K562 (cell line): ENCODE measurements around the gene PPP1CA. TPM values are rescaled to one million over a fixed set of nuclear protein-coding genes. Genes with fewer than 3 reads are reported as not detected.

Experiments used
- ATAC-seq: fragments of 200-7000 bp; cut with Tn5 transposase; 3 replicates; pipeline ENCODE4 v1.9.1; 2020; ENCODE audit warnings: moderate library complexity
- BruUV-seq: library from RNA; stranded (reverse); fragments of 400-500 nt; replicated peaks from 2 replicates; lab custom pipeline; 2021; lab: Mats Ljungman, UMichigan
- CTCF ChIA-PET: fragments of 300-600 bp; formaldehyde crosslinking; extraction: SDS; loops from one replicate; lab custom pipeline; 2021; ENCODE audit warnings: low intra/inter-chr PET ratio; lab: Yijun Ruan, JAX
- POLR2A ChIA-PET: fragments of 300-600, 350-650 bp; sonication (Branson Sonifier 250); formaldehyde crosslinking; extraction: SDS; loops from one replicate; lab custom pipeline; 2021; ENCODE audit warnings: antibody characterized with exemption, inconsistent platforms; lab: Yijun Ruan, JAX
- DNase-seq, 4 experiments: peaks; one replicate each; pipeline versions ENCODE4 v3.0.0 to v3.0.0-alpha.2; 2011 to 2018; ENCODE audit warnings: low spot score in 3 of 4, mixed read lengths in 3 of 4; ENCODE audit errors: extremely low read depth in 1 of 4
- FAIRE-seq: peaks from 2 replicates; lab custom pipeline; 2011; peaks lifted over from hg19 to GRCh38; lab: Jason Lieb, UNC
- H2AFZ ChIP-seq: 2 replicates; pipeline ENCODE4 v1.6.0; 2011; ENCODE audit warnings: low read depth, low read length, control low read depth, inconsistent platforms
- H3K27ac ChIP-seq: fragments of 200-600 bp; 3 replicates; pipeline ENCODE4 v1.8.0; 2011; ENCODE audit warnings: low read depth, mild to moderate bottlenecking, control low read depth, inconsistent platforms, low read length, moderate library complexity, mixed read lengths; ENCODE audit errors: extremely low read depth
- H3K27me3 ChIP-seq, 2 experiments: fragments of 300-600 bp in 1 of 2; 2 replicates in 1 of 2; 3 replicates in 1 of 2; pipeline versions ENCODE4 v1.6.0 to v1.8.0; 2011; ENCODE audit warnings: inconsistent platforms in 2 of 2, low read length in 2 of 2, mild to moderate bottlenecking in 1 of 2, mixed read lengths in 1 of 2, moderate library complexity in 1 of 2; ENCODE audit not compliant: control insufficient read depth in 2 of 2, insufficient read depth in 2 of 2
- H3K36me3 ChIP-seq: fragments of 300-600 bp; 3 replicates; pipeline ENCODE4 v1.8.0; 2011; ENCODE audit warnings: mild to moderate bottlenecking, low read length, inconsistent platforms; ENCODE audit not compliant: control insufficient read depth, insufficient read depth
- H3K4me1 ChIP-seq, 2 experiments: fragments of 200-600 bp in 1 of 2; replicated peaks in 1 of 2; 2 replicates in 1 of 2; 3 replicates in 1 of 2; pipeline versions ENCODE4 v1.5.1 to v1.8.0; 2011; ENCODE audit warnings: inconsistent platforms in 2 of 2, low read length in 2 of 2, mild to moderate bottlenecking in 1 of 2, mixed read lengths in 1 of 2, moderate library complexity in 1 of 2; ENCODE audit not compliant: control insufficient read depth in 2 of 2, insufficient read depth in 2 of 2
- H3K4me2 ChIP-seq: 2 replicates; pipeline ENCODE4 v1.6.1; 2011; ENCODE audit warnings: low read length, control low read depth, inconsistent platforms, mixed read lengths; ENCODE audit not compliant: insufficient read depth
- H3K4me3 ChIP-seq: fragments of 200-600 bp; sonication (generic), shearing (Covaris generic); 2 replicates; pipeline ENCODE4 v1.5.1; 2016; ENCODE audit warnings: control low read depth, inconsistent platforms
- H3K79me2 ChIP-seq: fragments of 200-600 bp; 3 replicates; pipeline ENCODE4 v1.8.0; 2011; ENCODE audit warnings: low read length, inconsistent platforms; ENCODE audit not compliant: control insufficient read depth, insufficient read depth
- H3K9ac ChIP-seq, 2 experiments: 2 replicates each; pipeline versions ENCODE4 v1.6.0 to v1.6.1; 2011; ENCODE audit warnings: low read depth in 2 of 2, low read length in 2 of 2, control low read depth in 1 of 2, inconsistent platforms in 1 of 2, mild to moderate bottlenecking in 1 of 2, mixed read lengths in 1 of 2; ENCODE audit not compliant: insufficient read depth in 1 of 2
- H3K9me1 ChIP-seq: one replicate; pipeline ENCODE4 v1.6.0; 2011; ENCODE audit warnings: inconsistent platforms, mild to moderate bottlenecking, low read length, moderate library complexity; ENCODE audit not compliant: control insufficient read depth, insufficient read depth
- H3K9me3 ChIP-seq: replicated peaks from 2 replicates; pipeline ENCODE4 v1.5.1; 2011; ENCODE audit warnings: low read depth, low read length, inconsistent platforms; ENCODE audit not compliant: control insufficient read depth, insufficient read depth
- H4K20me1 ChIP-seq: replicated peaks from 2 replicates; pipeline ENCODE4 v1.6.1; 2011; ENCODE audit warnings: low read length, inconsistent platforms, mixed read lengths; ENCODE audit not compliant: control insufficient read depth, insufficient read depth
- ARID4B ChIP-seq: sonication (generic); formaldehyde crosslinking; IDR thresholded peaks from 2 replicates; pipeline ENCODE4 v1.8.0; 2022; ENCODE audit warnings: mild to moderate bottlenecking, missing genetic modification reagents
- CLOCK ChIP-seq: fragments of 250-450 bp; sonication (Bioruptor Pico); IDR thresholded peaks from 2 replicates; pipeline ENCODE4 v1.4.0; 2020; ENCODE audit warnings: mild to moderate bottlenecking, moderate library complexity, borderline replicate concordance
- ETS1 ChIP-seq: conservative IDR thresholded peaks from 2 replicates; pipeline ENCODE4 v1.6.1; 2011; ENCODE audit warnings: low read depth, mild to moderate bottlenecking, low read length; ENCODE audit not compliant: control insufficient read depth
- HNRNPUL1 ChIP-seq: fragments of 200-400 bp; formaldehyde crosslinking; IDR thresholded peaks from 2 replicates; pipeline ENCODE4 v1.6.1; 2017; ENCODE audit warnings: low read length
- IRF1 ChIP-seq: sonication (generic); formaldehyde crosslinking; IDR thresholded peaks from 2 replicates; pipeline ENCODE4 v1.8.0; 2022; ENCODE audit warnings: missing genetic modification reagents, mild to moderate bottlenecking, borderline replicate concordance
- PML ChIP-seq: IDR thresholded peaks from 2 replicates; pipeline ENCODE4 v1.6.1; 2012; ENCODE audit warnings: low read length, inconsistent platforms
- POLR2B ChIP-seq: fragments of 450-650 bp; IDR thresholded peaks from 2 replicates; pipeline ENCODE4 v1.6.1; 2018; ENCODE audit warnings: low read depth; ENCODE audit not compliant: partially characterized antibody
- RBFOX2 ChIP-seq: fragments of 200-400 bp; formaldehyde crosslinking; IDR thresholded peaks from 2 replicates; pipeline ENCODE4 v1.6.1; 2017; ENCODE audit warnings: low read depth, mild to moderate bottlenecking, low read length, moderate library complexity
- TGIF2 ChIP-seq: sonication (generic); formaldehyde crosslinking; IDR thresholded peaks from 2 replicates; pipeline ENCODE4 v1.8.1; 2022; ENCODE audit warnings: mild to moderate bottlenecking, missing genetic modification reagents, moderate library complexity
- ZNF655 ChIP-seq: fragments of 250-450 bp; sonication (Bioruptor Pico); IDR thresholded peaks from 2 replicates; pipeline ENCODE4 v1.5.0; 2021
- WGBS: fragments of 100-300 bp; shearing (Covaris generic); methylation state at CpG from one replicate; pipeline ENCODE4 v1.1.6; 2016; ENCODE audit warnings: low coverage, mixed read lengths; ENCODE audit not compliant: insufficient coverage; ENCODE audit errors: missing lambda C conversion rate; 5-methylcytosine and 5-hydroxymethylcytosine counted together
- in situ Hi-C: fragments of 300-500 bp; cut with MboI; formaldehyde crosslinking; loops from 4 replicates; pipeline ENCODE4 v1.15.0; 2018; ENCODE audit warnings: inconsistent platforms, mixed read lengths
- intact Hi-C: fragments of 100-400 bp; cut with micrococcal nuclease; formaldehyde crosslinking; loops from 2 replicates; pipeline ENCODE4 v1.14.2; 2022
- polyA plus RNA-seq, 8 experiments: library from polyadenylated mRNA; depleted of rRNA in 4 of 8; stranded (reverse) in 5 of 8; unstranded in 3 of 8; fragments of >200 nt; fragmentation: Nextera tagmentation in 2 of 8; fragmentation: Illumina TruSeq in 1 of 8; extraction: Ambion mirVana in 2 of 8; extraction: Trizol in 1 of 8; gene quantifications; 2 replicates each; pipeline versions ENCODE4 v1.2.1 to v1.2.3, GENCODE V29; 2011 to 2014; ENCODE audit warnings: inconsistent platforms in 1 of 8, missing spikeins in 1 of 8
- total RNA-seq, 7 experiments: library from RNA; depleted of rRNA in 6 of 7; stranded (reverse); fragments of >200 nt in 6 of 7; fragmentation: Illumina TruSeq in 2 of 7; extraction: Trizol in 2 of 7; gene quantifications; 2 replicates each; pipeline versions ENCODE4 v1.2.1 to v1.2.3, GENCODE V29; 2011 to 2021; ENCODE audit warnings: low replicate concordance in 1 of 7

Gene PPP1CA
- total and polyA plus RNA-seq, 9 of the 15 experiments (the other 6 are each of a cell fraction or from before 2014, with no cell fraction given), result 18.2 to 242 (median 188) TPM

GRCh38 chr11:67397536-67397935 lies 4.1 kb downstream of the PPP1CA start:
- 45% methylated on average over 6 of the region's 6 CpGs for WGBS
- H3K4me2 ChIP-seq, result no peak overlapping the region
- H3K9me1 ChIP-seq, result peaks cover 1% of the 10 kb centered on the region
- FAIRE-seq (peak; percentile 59), DNase-seq (peak in 3 of 4 experiments; percentile 17 to 61 (median 60)), ATAC-seq (peak; percentile 4)
- intact Hi-C loops (no loop called here), in situ Hi-C loops (no loop called here)
- H3K36me3 ChIP-seq, result peaks cover 69% of the 10 kb centered on the region
- H3K9me3 ChIP-seq, result no peaks in the 10 kb centered on the region
- CTCF ChIA-PET, result no interaction called here
- peaks cover 21 to 76% of the 10 kb centered on the region in 2 experiments for H3K4me1 ChIP-seq
- no peaks in the 10 kb centered on the region for H3K27me3 ChIP-seq
- peaks cover 26% of the 10 kb centered on the region for H3K79me2 ChIP-seq
- H3K27ac ChIP-seq, result peak overlapping the region; percentile 43; the same call in 2 of the 3 replicates
- H2AFZ ChIP-seq, result no peak overlapping the region
- H4K20me1 ChIP-seq, result peaks cover 4% of the 10 kb centered on the region; the same call in 1 of the 2 replicates
- no peak overlapping the region for H3K4me3 ChIP-seq
- BruUV-seq, result no TSS peak
- POLR2A ChIA-PET, result interaction anchor here (0.5 to 1.3 kb wide), 5 partner anchors 8 to 83 kb away, joined by 3 to 5 read pairs (median 3); no protein-coding TSS in a partner anchor
- peak overlapping the region; percentile 12 to 65; a peak in 3 of 4 replicates for H3K9ac ChIP-seq
- TF ChIP-seq RBFOX2 (peak; percentile 19; the same call in 1 of the 2 replicates), ZNF655 (no peak), PML (peak; percentile 45; the same call in 1 of the 2 replicates), POLR2B (peak; percentile 32), CLOCK (no peak), ETS1 (0 out of 2 replicates have a peak, but pooled peaks have one; percentile 36), TGIF2 (CRISPR knock-in tag) (peak; percentile 95), IRF1 (no peak), ARID4B (peak; percentile 46; the same call in 1 of the 2 replicates), HNRNPUL1 (no peak)
